IMR-90 (cell line): ENCODE results near the gene XIST.

Experiments
- CEBPB ChIP-seq: IDR thresholded peaks from 2 replicates; pipeline ENCODE4 v1.6.1; 2012; ENCODE audit warnings: low read depth, low read length, improper control_type of control experiment
- CHD1 ChIP-seq: IDR thresholded peaks from 2 replicates; pipeline ENCODE4 v1.6.1; 2012; ENCODE audit warnings: low read depth, low read length, improper control_type of control experiment
- CTCF ChIP-seq: conservative IDR thresholded peaks from 2 replicates; pipeline ENCODE4 v1.5.1; 2012; ENCODE audit warnings: mild to moderate bottlenecking, low read depth, low read length, improper control_type of control experiment
- MXI1 ChIP-seq: IDR thresholded peaks from 2 replicates; pipeline ENCODE4 v1.6.1; 2012; ENCODE audit warnings: low read depth, mild to moderate bottlenecking, low read length, moderate library complexity, borderline replicate concordance
- POLR2A ChIP-seq: IDR thresholded peaks from 2 replicates; pipeline ENCODE4 v1.6.1; 2012; ENCODE audit warnings: mild to moderate bottlenecking, low read depth, low read length
- SMC3 ChIP-seq: fragments of 150-350 bp; IDR thresholded peaks from 2 replicates; pipeline ENCODE4 v1.6.1; 2016; ENCODE audit warnings: low read depth, mild to moderate bottlenecking, antibody characterized with exemption, low read length, moderate library complexity
- TF ChIP-seq, protein P1 (sequence below): fragments of 150-350 bp; IDR thresholded peaks from 2 replicates; pipeline ENCODE4 v1.6.1; 2017; ENCODE audit warnings: mild to moderate bottlenecking, antibody characterized with exemption, low read length, low read depth
- TF ChIP-seq, protein P2 (sequence below): fragments of 150-350 bp; IDR thresholded peaks from 2 replicates; pipeline ENCODE4 v1.6.1; 2016; ENCODE audit warnings: low read depth, mild to moderate bottlenecking, low read length, moderate library complexity, borderline replicate concordance

- TF ChIP-seq CTCF (no peak), POLR2A (no peak), CEBPB (no peak), MXI1 (no peak), SMC3 (no peak), CHD1 (no peak)
- TF ChIP-seq, protein P1, sequence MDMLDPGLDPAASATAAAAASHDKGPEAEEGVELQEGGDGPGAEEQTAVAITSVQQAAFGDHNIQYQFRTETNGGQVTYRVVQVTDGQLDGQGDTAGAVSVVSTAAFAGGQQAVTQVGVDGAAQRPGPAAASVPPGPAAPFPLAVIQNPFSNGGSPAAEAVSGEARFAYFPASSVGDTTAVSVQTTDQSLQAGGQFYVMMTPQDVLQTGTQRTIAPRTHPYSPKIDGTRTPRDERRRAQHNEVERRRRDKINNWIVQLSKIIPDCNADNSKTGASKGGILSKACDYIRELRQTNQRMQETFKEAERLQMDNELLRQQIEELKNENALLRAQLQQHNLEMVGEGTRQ = no peak
- TF ChIP-seq, protein P2, sequence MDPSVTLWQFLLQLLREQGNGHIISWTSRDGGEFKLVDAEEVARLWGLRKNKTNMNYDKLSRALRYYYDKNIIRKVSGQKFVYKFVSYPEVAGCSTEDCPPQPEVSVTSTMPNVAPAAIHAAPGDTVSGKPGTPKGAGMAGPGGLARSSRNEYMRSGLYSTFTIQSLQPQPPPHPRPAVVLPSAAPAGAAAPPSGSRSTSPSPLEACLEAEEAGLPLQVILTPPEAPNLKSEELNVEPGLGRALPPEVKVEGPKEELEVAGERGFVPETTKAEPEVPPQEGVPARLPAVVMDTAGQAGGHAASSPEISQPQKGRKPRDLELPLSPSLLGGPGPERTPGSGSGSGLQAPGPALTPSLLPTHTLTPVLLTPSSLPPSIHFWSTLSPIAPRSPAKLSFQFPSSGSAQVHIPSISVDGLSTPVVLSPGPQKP = no peak
These were observed 24.3 kb downstream of the XIST start for GRCh38 chrX:73828080-73828720.
